WI38 (cell line): ENCODE results near the gene TP53TG3B.
"Not testable (repeated sequence)": the region's sequence is repeated elsewhere in the genome, so short reads cannot be mapped to it uniquely, and the experiment has no call there.

Source experiments
- H3K4me3 ChIP-seq: 2 replicates; pipeline ENCODE4 v1.5.1; 2011; ENCODE audit warnings: low read depth, mild to moderate bottlenecking, control low read depth, low read length

TP53TG3B gene

GRCh38 chr16:33360541-33360940, at the start of gene TP53TG3B:
Gene TP53TG3B, plus strand, starts transcription at chr16:33360841. Its CDS starts 68 bp downstream, at chr16:33360909.
- H3K4me3 ChIP-seq: not testable (repeated sequence)

GRCh38 chr16:33336226-33337012, 24.2 kb upstream of the TP53TG3B start:
- not testable (repeated sequence) for H3K4me3 ChIP-seq

- H3K4me3 ChIP-seq: not testable (repeated sequence)
Observed at GRCh38 chr16:33337627-33338542, 22.8 kb upstream of the TP53TG3B start.

GRCh38 chr16:33338543-33338951, 22.1 kb upstream of the TP53TG3B start:
- not testable (repeated sequence) for H3K4me3 ChIP-seq

GRCh38 chr16:33339093-33340061, 21.3 kb upstream of the TP53TG3B start:
- not testable (repeated sequence) for H3K4me3 ChIP-seq
